ENCODE data around the gene CD27.

- TF ChIP-seq POLR2A (IDR thresholded peaks at IDR 0.05; ENCODE audit: low read depth, low read length), result no peak
- no peak for TF ChIP-seq POLR2AphosphoS5 (IDR thresholded peaks at IDR 0.05; ENCODE audit: low read depth, low read length)
Observed at GRCh38 chr12:6424866-6425265, 19.9 kb upstream of the CD27 start.
